H9 (cell line): ENCODE results near the gene SEC23B. TPM values are rescaled to one million over a fixed set of nuclear protein-coding genes. Genes with fewer than 3 reads are reported as not detected.

Experiments used
- DNase-seq: peaks from one replicate; pipeline ENCODE4 v3.0.0-alpha.2; 2017
- H2AFZ ChIP-seq: one replicate; pipeline ENCODE4 v1.6.1; 2013; ENCODE audit warnings: mild to moderate bottlenecking, low read length, control low read depth, moderate library complexity
- H2AK5ac ChIP-seq: 2 replicates; pipeline ENCODE4 v1.6.1; 2013; ENCODE audit warnings: low read length, control low read depth, mixed read lengths; ENCODE audit not compliant: insufficient read length
- H2BK120ac ChIP-seq: one replicate; pipeline ENCODE4 v1.6.1; 2013; ENCODE audit warnings: low read depth, mild to moderate bottlenecking, low read length, control low read depth, inconsistent platforms; ENCODE audit not compliant: poor library complexity, severe bottlenecking
- H2BK12ac ChIP-seq: 2 replicates; pipeline ENCODE4 v1.6.1; 2013; ENCODE audit warnings: low read length, control low read depth, mixed read lengths, low read depth; ENCODE audit not compliant: insufficient read length
- H2BK15ac ChIP-seq: 2 replicates; pipeline ENCODE4 v1.6.1; 2013; ENCODE audit warnings: low read depth, low read length, control low read depth
- H2BK20ac ChIP-seq: one replicate; pipeline ENCODE4 v1.6.1; 2013; ENCODE audit warnings: low read depth, mild to moderate bottlenecking, low read length, control low read depth, inconsistent platforms; ENCODE audit not compliant: poor library complexity, severe bottlenecking
- H2BK5ac ChIP-seq: 2 replicates; pipeline ENCODE4 v1.6.1; 2013; ENCODE audit warnings: low read length, control low read depth, mixed read lengths; ENCODE audit not compliant: insufficient read length
- H3K14ac ChIP-seq: 2 replicates; pipeline ENCODE4 v1.6.1; 2013; ENCODE audit warnings: low read length, control low read depth; ENCODE audit not compliant: insufficient read depth
- H3K18ac ChIP-seq: 2 replicates; pipeline ENCODE4 v1.6.1; 2013; ENCODE audit warnings: low read depth, mild to moderate bottlenecking, mixed read lengths, low read length, control low read depth; ENCODE audit not compliant: insufficient read length
- H3K23ac ChIP-seq: 2 replicates; pipeline ENCODE4 v1.6.1; 2013; ENCODE audit warnings: low read length, control low read depth, mixed read lengths, low read depth; ENCODE audit not compliant: insufficient read length
- H3K23me2 ChIP-seq: 2 replicates; pipeline ENCODE4 v1.6.1; 2013; ENCODE audit warnings: low read depth, mild to moderate bottlenecking, mixed read lengths, low read length, control low read depth; ENCODE audit not compliant: insufficient read length, poor library complexity, severe bottlenecking
- H3K27ac ChIP-seq: 2 replicates; pipeline ENCODE4 v1.5.1; 2013; ENCODE audit warnings: low read length, control low read depth, mixed read lengths, low read depth; ENCODE audit not compliant: insufficient read length
- H3K27me3 ChIP-seq: 2 replicates; pipeline ENCODE4 v1.6.1; 2013; ENCODE audit warnings: low read length, control low read depth, inconsistent platforms; ENCODE audit not compliant: insufficient read depth
- H3K4ac ChIP-seq: 2 replicates; pipeline ENCODE4 v1.6.1; 2013; ENCODE audit warnings: low read depth, mild to moderate bottlenecking, control low read depth, inconsistent platforms, low read length, moderate library complexity
- H3K4me1 ChIP-seq: 2 replicates; pipeline ENCODE4 v1.6.1; 2013; ENCODE audit warnings: low read length, control low read depth, inconsistent platforms; ENCODE audit not compliant: insufficient read depth
- H3K4me2 ChIP-seq: 2 replicates; pipeline ENCODE4 v1.6.1; 2013; ENCODE audit warnings: low read length, control low read depth, mixed read lengths; ENCODE audit not compliant: insufficient read length, insufficient read depth
- H3K56ac ChIP-seq: 2 replicates; pipeline ENCODE4 v1.6.1; 2013; ENCODE audit warnings: low read depth, mild to moderate bottlenecking, mixed read lengths, low read length, control low read depth; ENCODE audit not compliant: insufficient read length
- H3K79me1 ChIP-seq: 2 replicates; pipeline ENCODE4 v1.6.1; 2013; ENCODE audit warnings: low read depth, mild to moderate bottlenecking, moderate library complexity, low read length, control low read depth, inconsistent platforms; ENCODE audit not compliant: insufficient read depth, poor library complexity, severe bottlenecking
- H3K79me2 ChIP-seq: 2 replicates; pipeline ENCODE4 v1.6.1; 2013; ENCODE audit warnings: low read length, control low read depth, inconsistent platforms; ENCODE audit not compliant: insufficient read depth
- H3K9ac ChIP-seq: 2 replicates; pipeline ENCODE4 v1.6.1; 2013; ENCODE audit warnings: low read length, control low read depth, mixed read lengths; ENCODE audit not compliant: insufficient read length; ENCODE audit errors: extremely low read depth
- H3K9me3 ChIP-seq: one replicate; pipeline ENCODE4 v1.6.1; 2013; ENCODE audit warnings: low read depth, low read length, inconsistent platforms; ENCODE audit not compliant: control insufficient read depth
- H3T11ph ChIP-seq: one replicate; pipeline ENCODE4 v1.6.1; 2013; ENCODE audit warnings: mild to moderate bottlenecking, low read length, control low read depth, inconsistent platforms
- H4K20me1 ChIP-seq: one replicate; pipeline ENCODE4 v1.6.1; 2013; ENCODE audit not compliant: control insufficient read depth, insufficient read length, insufficient read depth
- H4K5ac ChIP-seq: 2 replicates; pipeline ENCODE4 v1.6.1; 2013; ENCODE audit warnings: low read depth, mild to moderate bottlenecking, mixed read lengths, low read length, control low read depth; ENCODE audit not compliant: insufficient read length
- H4K8ac ChIP-seq: replicated peaks from 2 replicates; pipeline ENCODE4 v1.6.1; 2013; ENCODE audit warnings: low read length, control low read depth, mixed read lengths, low read depth; ENCODE audit not compliant: insufficient read length
- H4K91ac ChIP-seq: 2 replicates; pipeline ENCODE4 v1.6.1; 2013; ENCODE audit warnings: low read depth, mild to moderate bottlenecking, moderate library complexity, mixed read lengths, low read length, control low read depth; ENCODE audit not compliant: insufficient read length
- H3K27ac Mint-ChIP-seq, 3 experiments: 2 replicates in 2 of 3; 3 replicates in 1 of 3; pipeline ENCODE4 v1.8.0; 2020 to 2021; ENCODE audit warnings: mixed read lengths in 3 of 3, mild to moderate bottlenecking in 1 of 3, moderate library complexity in 1 of 3
- H3K27me3 Mint-ChIP-seq: 2 replicates; pipeline ENCODE4 v1.8.0; 2021; ENCODE audit warnings: low read depth, mild to moderate bottlenecking, moderate library complexity, mixed read lengths
- H3K36me3 Mint-ChIP-seq, 3 experiments: 2 replicates in 2 of 3; 3 replicates in 1 of 3; pipeline ENCODE4 v1.8.0; 2020 to 2021; ENCODE audit warnings: low read depth in 3 of 3, mixed read lengths in 3 of 3; ENCODE audit not compliant: insufficient read depth in 1 of 3
- H3K4me1 Mint-ChIP-seq, 2 experiments: 2 replicates each; pipeline ENCODE4 v1.8.0; 2020; ENCODE audit warnings: mixed read lengths in 2 of 2
- H3K4me3 Mint-ChIP-seq, 2 experiments: 2 replicates in 1 of 2; 3 replicates in 1 of 2; pipeline ENCODE4 v1.8.0; 2020 to 2021; ENCODE audit warnings: mild to moderate bottlenecking in 2 of 2, mixed read lengths in 2 of 2, moderate library complexity in 1 of 2
- H3K9me3 Mint-ChIP-seq, 2 experiments: 2 replicates in 1 of 2; 3 replicates in 1 of 2; pipeline ENCODE4 v1.8.0; 2020; ENCODE audit warnings: mild to moderate bottlenecking in 2 of 2, mixed read lengths in 2 of 2, moderate library complexity in 1 of 2
- WGBS: extraction: QIAGEN DNeasy Blood & Tissue Kit; methylation state at CpG from one replicate; pipeline ENCODE4 v1.1.7; 2013; ENCODE audit warnings: missing lambda C conversion rate, low lambda C conversion rate, mixed read lengths; ENCODE audit not compliant: insufficient read length; ENCODE audit errors: extremely low coverage; 5-methylcytosine and 5-hydroxymethylcytosine counted together
- total RNA-seq: library from RNA; stranded (reverse); gene quantifications from 2 replicates; pipeline ENCODE4 v1.2.1, GENCODE V29; 2021
- TF ChIP-seq, protein P1 (sequence below): fragments of 200-600 bp; sonication (generic); conservative IDR thresholded peaks from 3 replicates; pipeline ENCODE4 v1.8.0; 2021; ENCODE audit warnings: antibody characterized with exemption, mild to moderate bottlenecking

Gene SEC23B
- total RNA-seq, 1 experiment from 2014 or later: 65.9 TPM

DNA sequence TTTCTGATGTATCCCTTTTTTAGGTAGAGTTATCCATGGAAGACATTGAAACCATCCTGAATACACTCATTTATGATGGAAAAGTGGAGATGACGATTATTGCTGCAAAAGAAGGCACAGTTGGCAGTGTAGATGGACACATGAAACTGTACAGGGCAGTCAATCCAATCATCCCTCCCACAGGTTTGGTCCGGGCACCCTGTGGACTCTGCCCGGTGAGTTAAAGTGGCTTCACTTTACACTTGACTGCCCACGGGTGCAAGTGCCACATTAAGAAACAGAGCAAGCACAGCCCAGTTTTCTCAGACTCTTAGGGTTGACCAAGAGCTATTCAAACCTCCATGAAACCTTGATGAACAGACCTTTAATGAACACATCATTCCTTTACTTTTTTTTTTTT, 26.1 kb upstream of the SEC23B start:
- H4K91ac ChIP-seq: no peak overlapping the region
- no CpG with 5 or more reads among the region's 4 CpGs for WGBS
- H3K18ac ChIP-seq: no peak overlapping the region
- H3K9me3 ChIP-seq: no peaks in the 10 kb centered on the region
- TF ChIP-seq, protein P1, sequence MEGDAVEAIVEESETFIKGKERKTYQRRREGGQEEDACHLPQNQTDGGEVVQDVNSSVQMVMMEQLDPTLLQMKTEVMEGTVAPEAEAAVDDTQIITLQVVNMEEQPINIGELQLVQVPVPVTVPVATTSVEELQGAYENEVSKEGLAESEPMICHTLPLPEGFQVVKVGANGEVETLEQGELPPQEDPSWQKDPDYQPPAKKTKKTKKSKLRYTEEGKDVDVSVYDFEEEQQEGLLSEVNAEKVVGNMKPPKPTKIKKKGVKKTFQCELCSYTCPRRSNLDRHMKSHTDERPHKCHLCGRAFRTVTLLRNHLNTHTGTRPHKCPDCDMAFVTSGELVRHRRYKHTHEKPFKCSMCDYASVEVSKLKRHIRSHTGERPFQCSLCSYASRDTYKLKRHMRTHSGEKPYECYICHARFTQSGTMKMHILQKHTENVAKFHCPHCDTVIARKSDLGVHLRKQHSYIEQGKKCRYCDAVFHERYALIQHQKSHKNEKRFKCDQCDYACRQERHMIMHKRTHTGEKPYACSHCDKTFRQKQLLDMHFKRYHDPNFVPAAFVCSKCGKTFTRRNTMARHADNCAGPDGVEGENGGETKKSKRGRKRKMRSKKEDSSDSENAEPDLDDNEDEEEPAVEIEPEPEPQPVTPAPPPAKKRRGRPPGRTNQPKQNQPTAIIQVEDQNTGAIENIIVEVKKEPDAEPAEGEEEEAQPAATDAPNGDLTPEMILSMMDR: no peak
- no peak overlapping the region for H3K27ac Mint-ChIP-seq
- H3K4me1 ChIP-seq: no peaks in the 10 kb centered on the region
- no peak overlapping the region for H3K56ac ChIP-seq
- H3K36me3 Mint-ChIP-seq: peaks cover 18 to 65% (median 62%) of the 10 kb centered on the region in 3 experiments; a peak in 6 of 7 replicates
- H3K9me3 Mint-ChIP-seq: no peaks in the 10 kb centered on the region
- DNase-seq: no peak
- H3K79me2 ChIP-seq: no peaks in the 10 kb centered on the region
- H3K4me2 ChIP-seq: no peak overlapping the region
- H3K9ac ChIP-seq: no peak overlapping the region
- no peak overlapping the region for H3K14ac ChIP-seq
- no peak overlapping the region for H3K27ac ChIP-seq
- H4K5ac ChIP-seq: no peak overlapping the region
- H3K4ac ChIP-seq: no peak overlapping the region
- H3K23me2 ChIP-seq: no peaks in the 10 kb centered on the region
- no peak overlapping the region for H2AFZ ChIP-seq
- no peaks in the 10 kb centered on the region; the same call in 1 of the 2 replicates for H3K27me3 Mint-ChIP-seq
- no peak overlapping the region for H4K8ac ChIP-seq
- no peak overlapping the region for H2BK5ac ChIP-seq
- H4K20me1 ChIP-seq: no peaks in the 10 kb centered on the region
- no peak overlapping the region for H3K4me3 Mint-ChIP-seq
- no peak overlapping the region for H2BK12ac ChIP-seq
- no peak overlapping the region for H2BK20ac ChIP-seq
- no peak overlapping the region for H3K23ac ChIP-seq
- no peak overlapping the region for H2AK5ac ChIP-seq
- H2BK15ac ChIP-seq: no peak overlapping the region
- H3K27me3 ChIP-seq: no peaks in the 10 kb centered on the region
- no peaks in the 10 kb centered on the region for H3K79me1 ChIP-seq
- H3K4me1 Mint-ChIP-seq: no peaks in the 10 kb centered on the region
- H3T11ph ChIP-seq: no peak overlapping the region
- no peak overlapping the region for H2BK120ac ChIP-seq
